ENCODE data around the gene PTTG1IP.

PTTG1IP gene

GRCh38 chr21:44910229-44911067 is 37.0 kb upstream of the PTTG1IP start:
- peak overlapping the region; percentile 63 for H3K9ac ChIP-seq (ENCODE audit: low read depth, low read length)
- H3K79me2 ChIP-seq (ENCODE audit: insufficient read depth, low read length): peaks cover 39% of the 10 kb centered on the region
- no peak overlapping the region for H2AFZ ChIP-seq (ENCODE audit: low read depth, low read length)
- H3K4me2 ChIP-seq (ENCODE audit: insufficient read depth, low read length): peak overlapping the region; percentile 61; the same call in 1 of the 2 replicates
- DNase-seq: peak; percentile 62
- peaks cover 52% of the 10 kb centered on the region for H3K4me1 ChIP-seq (ENCODE audit: insufficient read depth, low read length)
- H3K27ac ChIP-seq (ENCODE audit: low read length): peak overlapping the region; percentile 97
- H3K9me3 ChIP-seq (ENCODE audit: insufficient read depth, low read length, severe bottlenecking): no peaks in the 10 kb centered on the region
- peak; percentile 20; the same call in 1 of the 3 replicates for ATAC-seq (ENCODE audit: insufficient read depth, low read depth)
- no peak for TF ChIP-seq CTCF (IDR thresholded peaks at IDR 0.05; ENCODE audit: borderline replicate concordance, extremely low read depth, low read length, poor library complexity, severe bottlenecking)
- no peak for TF ChIP-seq EZH2 (IDR thresholded peaks at IDR 0.05; ENCODE audit: borderline replicate concordance, low read depth, low read length, severe bottlenecking)
- no peaks in the 10 kb centered on the region for H3K27me3 ChIP-seq (ENCODE audit: insufficient read depth, low read length, poor library complexity)
- H4K20me1 ChIP-seq (ENCODE audit: insufficient read depth, low read length): peaks cover 20% of the 10 kb centered on the region
- H3K36me3 ChIP-seq (ENCODE audit: insufficient read depth, low read length): peaks cover 48% of the 10 kb centered on the region
- peak overlapping the region in 1 of 2 experiments; percentile 43; a peak in 1 of 4 replicates for H3K4me3 ChIP-seq (ENCODE audit: low read depth in 1 of 2, low read length in 2 of 2)

GRCh38 chr21:44909719-44910118 is 36.2 kb upstream of the PTTG1IP start:
- Histone ChIP-seq H3K4me2 (ENCODE audit: insufficient read depth, low read length) (no peak overlapping the region), H3K36me3 (ENCODE audit: insufficient read depth, low read length) (peaks cover 55% of the 10 kb centered on the region), H3K27ac (ENCODE audit: low read length) (peak overlapping the region; percentile 97), H3K4me3 (ENCODE audit: low read depth in 1 of 2, low read length in 2 of 2) (no peak overlapping the region), H3K9ac (ENCODE audit: low read depth, low read length) (no peak overlapping the region), H3K4me1 (ENCODE audit: insufficient read depth, low read length) (peaks cover 46% of the 10 kb centered on the region), H3K27me3 (ENCODE audit: insufficient read depth, low read length, poor library complexity) (no peaks in the 10 kb centered on the region), H3K9me3 (ENCODE audit: insufficient read depth, low read length, severe bottlenecking) (no peaks in the 10 kb centered on the region), H2AFZ (ENCODE audit: low read depth, low read length) (no peak overlapping the region), H4K20me1 (ENCODE audit: insufficient read depth, low read length) (peaks cover 20% of the 10 kb centered on the region), H3K79me2 (ENCODE audit: insufficient read depth, low read length) (peaks cover 37% of the 10 kb centered on the region)
- no peak for ATAC-seq (ENCODE audit: insufficient read depth, low read depth)
- no peak for TF ChIP-seq CTCF (IDR thresholded peaks at IDR 0.05; ENCODE audit: borderline replicate concordance, extremely low read depth, low read length, poor library complexity, severe bottlenecking)
- no peak for TF ChIP-seq EZH2 (IDR thresholded peaks at IDR 0.05; ENCODE audit: borderline replicate concordance, low read depth, low read length, severe bottlenecking)
- DNase-seq: no peak

DNA sequence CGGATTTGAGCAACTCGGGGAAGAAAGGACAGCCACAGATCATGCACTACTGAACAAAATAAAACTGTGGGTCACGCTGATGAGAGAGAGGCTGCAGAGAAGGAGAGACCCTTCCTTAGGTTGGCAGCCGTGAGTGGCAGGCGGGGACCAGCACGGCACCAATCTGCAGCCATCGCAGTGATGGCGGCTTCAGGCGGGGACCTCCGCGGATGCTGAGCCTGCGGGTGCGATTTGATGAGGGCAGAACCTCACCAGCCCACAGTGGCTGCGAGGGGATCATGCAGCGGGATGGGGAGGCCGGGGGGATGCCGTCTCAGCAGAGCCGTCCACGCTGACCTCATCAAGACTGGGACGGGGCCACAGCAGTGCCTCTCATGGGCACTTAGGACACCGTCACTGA is 35.4 kb upstream of the PTTG1IP start:
- H3K4me2 ChIP-seq (ENCODE audit: insufficient read depth, low read length): no peak overlapping the region
- H3K9me3 ChIP-seq (ENCODE audit: insufficient read depth, low read length, severe bottlenecking): no peaks in the 10 kb centered on the region
- DNase-seq (no peak), ATAC-seq (ENCODE audit: insufficient read depth, low read depth) (no peak)
- H3K27me3 ChIP-seq (ENCODE audit: insufficient read depth, low read length, poor library complexity): no peaks in the 10 kb centered on the region
- peaks cover 20% of the 10 kb centered on the region for H4K20me1 ChIP-seq (ENCODE audit: insufficient read depth, low read length)
- H3K27ac ChIP-seq (ENCODE audit: low read length): no peak overlapping the region
- H3K79me2 ChIP-seq (ENCODE audit: insufficient read depth, low read length): peaks cover 35% of the 10 kb centered on the region
- peaks cover 63% of the 10 kb centered on the region for H3K36me3 ChIP-seq (ENCODE audit: insufficient read depth, low read length)
- H2AFZ ChIP-seq (ENCODE audit: low read depth, low read length): no peak overlapping the region
- no peak for TF ChIP-seq CTCF (IDR thresholded peaks at IDR 0.05; ENCODE audit: borderline replicate concordance, extremely low read depth, low read length, poor library complexity, severe bottlenecking)
- no peak for TF ChIP-seq EZH2 (IDR thresholded peaks at IDR 0.05; ENCODE audit: borderline replicate concordance, low read depth, low read length, severe bottlenecking)
- H3K9ac ChIP-seq (ENCODE audit: low read depth, low read length): no peak overlapping the region
- H3K4me3 ChIP-seq (ENCODE audit: low read depth in 1 of 2, low read length in 2 of 2): no peak overlapping the region
- H3K4me1 ChIP-seq (ENCODE audit: insufficient read depth, low read length): peaks cover 38% of the 10 kb centered on the region
